ENCODE data around the gene TGM2.

Gene TGM2

GRCh38 chr20:38144974-38145728 is 19.9 kb downstream of the TGM2 start:
- no peak for DNase-seq
- H3K27ac ChIP-seq (ENCODE audit: low read depth, low read length) = no peak overlapping the region
- no CpG with 5 or more reads among the region's 9 CpGs for whole genome bisulfite sequencing (ENCODE audit: extremely low coverage, insufficient coverage, low lambda C conversion rate)

GRCh38 chr20:38144598-38144973 is 20.5 kb downstream of the TGM2 start:
- no peak overlapping the region for H4K5ac ChIP-seq (ENCODE audit: low read length)
- no peak overlapping the region for H3K27ac ChIP-seq (ENCODE audit: low read depth, low read length)
- no peaks in the 10 kb centered on the region for H3K27me3 ChIP-seq (ENCODE audit: insufficient read depth, low read length, poor library complexity)
- H3K9ac ChIP-seq (ENCODE audit: low read length) = no peak overlapping the region
- WGBS (ENCODE audit: extremely low coverage, insufficient coverage, low lambda C conversion rate) = no CpG with 5 or more reads among the region's 5 CpGs
- no peak overlapping the region for H3K4me3 ChIP-seq (ENCODE audit: low read length)
- H3K23ac ChIP-seq (ENCODE audit: low read length) = no peak overlapping the region
- H3K79me1 ChIP-seq (ENCODE audit: low read length) = no peaks in the 10 kb centered on the region
- no peak for DNase-seq
- no peak overlapping the region for H3K4me2 ChIP-seq (ENCODE audit: low read length)
- H3K18ac ChIP-seq (ENCODE audit: low read length) = no peak overlapping the region
- H2AK5ac ChIP-seq (ENCODE audit: low read length) = no peak overlapping the region
- H4K8ac ChIP-seq (ENCODE audit: low read depth, low read length) = no peak overlapping the region
- H3K79me2 ChIP-seq (ENCODE audit: control insufficient read depth, insufficient read depth, low read length) = no peaks in the 10 kb centered on the region
- no peaks in the 10 kb centered on the region for H3K36me3 ChIP-seq (ENCODE audit: control insufficient read depth, insufficient read depth, low read length)
- no peak overlapping the region for H2BK5ac ChIP-seq (ENCODE audit: low read length)
- no peak overlapping the region for H3K4ac ChIP-seq (ENCODE audit: low read depth, low read length)
- H2BK15ac ChIP-seq (replicated peaks; ENCODE audit: low read depth) = no peak overlapping the region
- H3K4me1 ChIP-seq (ENCODE audit: control insufficient read depth, low read depth, low read length) = no peaks in the 10 kb centered on the region
- no peak overlapping the region for H3K56ac ChIP-seq (ENCODE audit: low read length)
- no peak overlapping the region for H2BK120ac ChIP-seq (ENCODE audit: low read depth, low read length)

More at GRCh38 chr20:38144974-38145728, 19.9 kb downstream of the TGM2 start:
- no peaks in the 10 kb centered on the region for H3K79me2 ChIP-seq (ENCODE audit: control insufficient read depth, insufficient read depth, low read length)
- H3K23ac ChIP-seq (ENCODE audit: low read length) = no peak overlapping the region
- H3K56ac ChIP-seq (ENCODE audit: low read length) = no peak overlapping the region
- H3K4me3 ChIP-seq (ENCODE audit: low read length) = no peak overlapping the region
- H3K27me3 ChIP-seq (ENCODE audit: insufficient read depth, low read length, poor library complexity) = no peaks in the 10 kb centered on the region
- H3K4me2 ChIP-seq (ENCODE audit: low read length) = no peak overlapping the region
- H2AK5ac ChIP-seq (ENCODE audit: low read length) = no peak overlapping the region
- H2BK120ac ChIP-seq (ENCODE audit: low read depth, low read length) = no peak overlapping the region
- H3K18ac ChIP-seq (ENCODE audit: low read length) = no peak overlapping the region
- H3K36me3 ChIP-seq (ENCODE audit: control insufficient read depth, insufficient read depth, low read length) = no peaks in the 10 kb centered on the region
- no peak overlapping the region for H4K5ac ChIP-seq (ENCODE audit: low read length)
- H3K9ac ChIP-seq (ENCODE audit: low read length) = no peak overlapping the region
- no peak overlapping the region for H3K4ac ChIP-seq (ENCODE audit: low read depth, low read length)
- no peak overlapping the region for H2BK15ac ChIP-seq (replicated peaks; ENCODE audit: low read depth)
- H2BK5ac ChIP-seq (ENCODE audit: low read length) = no peak overlapping the region
- no peaks in the 10 kb centered on the region for H3K79me1 ChIP-seq (ENCODE audit: low read length)
- H4K8ac ChIP-seq (ENCODE audit: low read depth, low read length) = no peak overlapping the region
- no peaks in the 10 kb centered on the region for H3K4me1 ChIP-seq (ENCODE audit: control insufficient read depth, low read depth, low read length)

GRCh38 chr20:38143646-38144554 is 21.2 kb downstream of the TGM2 start:
- no peak overlapping the region for H3K4ac ChIP-seq (ENCODE audit: low read depth, low read length)
- no peaks in the 10 kb centered on the region for H3K79me1 ChIP-seq (ENCODE audit: low read length)
- no peaks in the 10 kb centered on the region for H3K27me3 ChIP-seq (ENCODE audit: insufficient read depth, low read length, poor library complexity)
- no peak overlapping the region for H2BK5ac ChIP-seq (ENCODE audit: low read length)
- 100% methylated on average over 1 of the region's 16 CpGs for WGBS (ENCODE audit: extremely low coverage, insufficient coverage, low lambda C conversion rate)
- no peak overlapping the region for H4K5ac ChIP-seq (ENCODE audit: low read length)
- no peaks in the 10 kb centered on the region for H3K79me2 ChIP-seq (ENCODE audit: control insufficient read depth, insufficient read depth, low read length)
- no peak overlapping the region for H2BK120ac ChIP-seq (ENCODE audit: low read depth, low read length)
- peak overlapping the region; percentile 35 for H3K56ac ChIP-seq (ENCODE audit: low read length)
- H3K9ac ChIP-seq (ENCODE audit: low read length) = no peak overlapping the region
- no peak overlapping the region for H2BK15ac ChIP-seq (replicated peaks; ENCODE audit: low read depth)
- H3K18ac ChIP-seq (ENCODE audit: low read length) = no peak overlapping the region
- no peaks in the 10 kb centered on the region for H3K4me1 ChIP-seq (ENCODE audit: control insufficient read depth, low read depth, low read length)
- H3K36me3 ChIP-seq (ENCODE audit: control insufficient read depth, insufficient read depth, low read length) = no peaks in the 10 kb centered on the region
- DNase-seq = no peak
- no peak overlapping the region for H2AK5ac ChIP-seq (ENCODE audit: low read length)
- H3K27ac ChIP-seq (ENCODE audit: low read depth, low read length) = no peak overlapping the region
- H3K4me2 ChIP-seq (ENCODE audit: low read length) = no peak overlapping the region
- H4K8ac ChIP-seq (ENCODE audit: low read depth, low read length) = no peak overlapping the region
- no peak overlapping the region for H3K4me3 ChIP-seq (ENCODE audit: low read length)
- no peak overlapping the region for H3K23ac ChIP-seq (ENCODE audit: low read length)

- Histone ChIP-seq H3K79me2 (ENCODE audit: control insufficient read depth, insufficient read depth, low read length) (no peaks in the 10 kb centered on the region), H3K4ac (ENCODE audit: low read depth, low read length) (no peak overlapping the region), H3K56ac (ENCODE audit: low read length) (peak overlapping the region; percentile 20), H3K4me2 (ENCODE audit: low read length) (no peak overlapping the region), H3K18ac (ENCODE audit: low read length) (no peak overlapping the region), H3K27ac (ENCODE audit: low read depth, low read length) (no peak overlapping the region), H3K4me1 (ENCODE audit: control insufficient read depth, low read depth, low read length) (no peaks in the 10 kb centered on the region), H4K8ac (ENCODE audit: low read depth, low read length) (no peak overlapping the region), H3K36me3 (ENCODE audit: control insufficient read depth, insufficient read depth, low read length) (no peaks in the 10 kb centered on the region), H3K23ac (ENCODE audit: low read length) (no peak overlapping the region), H2BK15ac (replicated peaks; ENCODE audit: low read depth) (no peak overlapping the region), H3K4me3 (ENCODE audit: low read length) (no peak overlapping the region), H2AK5ac (ENCODE audit: low read length) (no peak overlapping the region), H3K9ac (ENCODE audit: low read length) (no peak overlapping the region), H2BK5ac (ENCODE audit: low read length) (no peak overlapping the region), H3K27me3 (ENCODE audit: insufficient read depth, low read length, poor library complexity) (no peaks in the 10 kb centered on the region), H2BK120ac (ENCODE audit: low read depth, low read length) (no peak overlapping the region), H4K5ac (ENCODE audit: low read length) (no peak overlapping the region), H3K79me1 (ENCODE audit: low read length) (no peaks in the 10 kb centered on the region)
- peak; percentile 37 for DNase-seq
- WGBS (ENCODE audit: extremely low coverage, insufficient coverage, low lambda C conversion rate) = no CpG with 5 or more reads among the region's 10 CpGs
Measured at GRCh38 chr20:38143238-38143645, 21.8 kb downstream of the TGM2 start.

GRCh38 chr20:38141889-38142494 is 23.1 kb downstream of the TGM2 start:
- DNase-seq = no peak
- Histone ChIP-seq H3K79me1 (ENCODE audit: low read length) (no peaks in the 10 kb centered on the region), H3K79me2 (ENCODE audit: control insufficient read depth, insufficient read depth, low read length) (no peaks in the 10 kb centered on the region), H3K27me3 (ENCODE audit: insufficient read depth, low read length, poor library complexity) (no peaks in the 10 kb centered on the region), H3K4me3 (ENCODE audit: low read length) (no peak overlapping the region), H2AK5ac (ENCODE audit: low read length) (no peak overlapping the region), H3K9ac (ENCODE audit: low read length) (no peak overlapping the region), H3K56ac (ENCODE audit: low read length) (no peak overlapping the region), H3K4me2 (ENCODE audit: low read length) (no peak overlapping the region), H3K18ac (ENCODE audit: low read length) (no peak overlapping the region), H2BK15ac (replicated peaks; ENCODE audit: low read depth) (no peak overlapping the region), H4K8ac (ENCODE audit: low read depth, low read length) (no peak overlapping the region), H3K23ac (ENCODE audit: low read length) (no peak overlapping the region), H3K4ac (ENCODE audit: low read depth, low read length) (no peak overlapping the region), H2BK5ac (ENCODE audit: low read length) (no peak overlapping the region), H3K27ac (ENCODE audit: low read depth, low read length) (no peak overlapping the region), H2BK120ac (ENCODE audit: low read depth, low read length) (no peak overlapping the region), H4K5ac (ENCODE audit: low read length) (no peak overlapping the region), H3K4me1 (ENCODE audit: control insufficient read depth, low read depth, low read length) (no peaks in the 10 kb centered on the region), H3K36me3 (ENCODE audit: control insufficient read depth, insufficient read depth, low read length) (no peaks in the 10 kb centered on the region)
- WGBS (ENCODE audit: extremely low coverage, insufficient coverage, low lambda C conversion rate) = no CpG with 5 or more reads among the region's 16 CpGs

Measured in mesendoderm (in vitro differentiated cells).